HUES64 (cell line): ENCODE data around the gene MRPL32. TPM values are rescaled to one million over a fixed set of nuclear protein-coding genes. Genes with fewer than 3 reads are reported as not detected.
"Not testable (repeated sequence)": the region's sequence is repeated elsewhere in the genome, so short reads cannot be mapped to it uniquely, and the experiment has no call there.

Source experiments
- H3K27ac ChIP-seq: 2 replicates; pipeline ENCODE4 v1.7.0; 2013; ENCODE audit warnings: low read depth, low read length, inconsistent platforms
- H3K27me3 ChIP-seq: 2 replicates; pipeline ENCODE4 v1.6.1; 2013; ENCODE audit warnings: mild to moderate bottlenecking, low read length; ENCODE audit not compliant: insufficient read depth
- H3K36me3 ChIP-seq: 2 replicates; pipeline ENCODE4 v1.6.1; 2013; ENCODE audit warnings: mild to moderate bottlenecking, low read length; ENCODE audit not compliant: insufficient read depth
- H3K4me1 ChIP-seq: 2 replicates; pipeline ENCODE4 v1.6.1; 2013; ENCODE audit warnings: mild to moderate bottlenecking, low read length, moderate library complexity; ENCODE audit not compliant: insufficient read depth
- H3K4me3 ChIP-seq: 2 replicates; pipeline ENCODE4 v1.5.1; 2013; ENCODE audit warnings: mild to moderate bottlenecking, low read length, moderate library complexity
- H3K9ac ChIP-seq: 2 replicates; pipeline ENCODE4 v1.6.1; 2013; ENCODE audit warnings: mild to moderate bottlenecking, low read depth, low read length
- H3K9me3 ChIP-seq: 2 replicates; pipeline ENCODE4 v1.6.1; 2013; ENCODE audit warnings: low read depth, low read length; ENCODE audit not compliant: insufficient read depth
- WGBS: fragments of 150-250, 120-280 bp; methylation state at CpG from one replicate; pipeline ENCODE4 v1.1.7; 2013; ENCODE audit warnings: missing lambda C conversion rate; 5-methylcytosine and 5-hydroxymethylcytosine counted together
- polyA plus RNA-seq, 2 experiments: library from polyadenylated mRNA; stranded (reverse); fragments of 50-300 nt; gene quantifications; one replicate each; pipeline ENCODE4 v1.2.3, GENCODE V29; 2013

Gene MRPL32
- polyA plus RNA-seq (2013, experiment 1 of 2) = 92.5 TPM
- polyA plus RNA-seq (2013, experiment 2 of 2) = 83.1 TPM

DNA sequence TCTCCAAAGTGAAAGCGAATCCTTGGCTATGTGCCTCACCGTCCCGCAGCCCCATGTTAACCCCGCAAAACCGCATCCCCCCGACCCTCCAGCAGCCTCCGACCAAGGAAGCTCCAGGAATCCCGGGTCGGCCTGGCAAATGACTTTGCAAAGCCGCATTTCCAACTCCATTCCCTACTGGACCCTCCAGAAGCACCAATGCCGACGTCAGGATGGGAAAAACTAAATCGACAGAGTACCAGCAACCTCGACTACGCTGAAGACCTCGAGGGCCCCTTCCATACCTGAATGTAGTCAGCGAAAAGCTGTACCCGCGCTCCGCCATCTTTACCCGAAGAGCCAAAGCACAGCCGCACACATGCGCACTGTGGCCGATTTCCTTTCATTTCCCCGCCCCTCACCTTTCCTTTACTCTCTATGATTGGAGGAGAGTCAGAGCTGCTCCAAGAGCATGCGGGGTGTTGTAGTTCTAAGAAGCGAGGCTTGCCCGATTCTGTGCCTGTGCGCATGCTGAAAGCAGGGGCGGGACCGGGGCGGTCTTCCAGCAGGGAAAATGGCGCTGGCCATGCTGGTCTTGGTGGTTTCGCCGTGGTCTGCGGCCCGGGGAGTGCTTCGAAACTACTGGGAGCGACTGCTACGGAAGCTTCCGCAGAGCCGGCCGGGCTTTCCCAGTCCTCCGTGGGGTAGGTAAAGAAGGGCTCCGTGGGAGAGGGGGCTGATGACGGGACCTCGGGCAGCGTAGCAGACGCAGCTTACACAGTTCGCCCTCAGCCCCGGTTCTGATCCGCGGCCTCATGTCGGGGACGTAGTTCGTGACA is at the start of gene MRPL32, which contains the start of gene PSMA2:
Gene MRPL32, plus strand, starts transcription at position 543 of the 818 bp plus-strand sequence. Its CDS starts 11 bp downstream, at position 554.
Gene PSMA2, minus strand, starts transcription at position 341 of the 818 bp plus-strand sequence. Its CDS starts 16 bp downstream, at position 325.
- Histone ChIP-seq H3K9ac (peak within 1 kb of the TSS; percentile 97), H3K27ac (peak within 1 kb of the TSS; percentile 79), H3K9me3 (no peaks in the 10 kb centered on the region), H3K4me1 (peaks cover 7% of the 10 kb centered on the region; the same call in 1 of the 2 replicates), H3K27me3 (no peaks in the 10 kb centered on the region), H3K4me3 (peak within 1 kb of the TSS; percentile 97), H3K36me3 (peaks cover 40% of the 10 kb centered on the region)
- WGBS = under 1% methylated on average over 56 of the region's 56 CpGs

DNA sequence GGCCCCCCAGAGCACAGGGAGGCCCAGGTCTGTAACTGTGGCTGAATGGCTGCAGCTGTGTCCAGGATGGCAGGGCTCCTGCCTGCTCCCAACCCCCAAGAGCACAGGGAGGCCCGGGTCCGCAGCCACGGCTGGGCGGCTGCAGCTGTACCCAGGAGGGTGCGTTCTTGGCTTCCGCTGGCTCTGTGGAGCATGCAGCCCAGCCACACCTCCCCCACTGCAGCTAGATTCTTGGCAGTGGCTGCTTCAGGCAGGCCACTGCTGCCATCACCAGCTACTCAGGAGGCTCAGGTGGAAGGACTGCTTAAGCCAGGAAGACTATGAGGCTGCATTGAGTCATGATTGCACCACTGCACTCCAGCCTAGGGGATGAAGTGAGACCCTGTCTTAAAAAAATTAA is 48.2 kb upstream of the MRPL32 start:
- Histone ChIP-seq H3K9ac (no peak overlapping the region), H3K36me3 (no peaks in the 10 kb centered on the region), H3K9me3 (0 out of 2 replicates have a peak, but pooled peaks cover 3% of the 10 kb centered on the region), H3K4me1 (peaks cover 27% of the 10 kb centered on the region), H3K27me3 (no peaks in the 10 kb centered on the region), H3K4me3 (no peak overlapping the region), H3K27ac (no peak overlapping the region)
- WGBS = 80% methylated on average over 6 of the region's 6 CpGs

DNA sequence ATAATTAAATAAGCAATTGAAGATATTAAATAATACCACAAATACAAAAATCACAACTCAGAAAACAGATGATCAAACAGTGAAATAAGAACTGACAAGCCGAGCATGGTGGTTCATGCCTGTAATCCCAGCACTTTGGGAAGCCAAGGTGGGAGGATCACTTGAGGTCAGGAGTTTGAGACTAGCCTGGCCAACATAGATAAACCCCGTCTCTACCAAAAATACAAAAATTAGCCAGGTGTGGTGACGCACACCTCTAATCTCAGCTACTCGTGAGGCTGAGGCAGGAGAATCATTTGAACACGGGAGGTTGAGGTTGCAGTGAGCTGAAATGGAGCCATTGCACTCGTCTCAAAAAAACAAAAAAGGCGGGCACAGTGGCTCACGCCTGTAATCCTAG is 47.0 kb upstream of the MRPL32 start:
- 94% methylated on average over 8 of the region's 8 CpGs for WGBS
- peaks cover 34% of the 10 kb centered on the region for H3K4me1 ChIP-seq
- not testable (repeated sequence) for H3K9ac ChIP-seq, H3K27me3 ChIP-seq, H3K9me3 ChIP-seq, H3K27ac ChIP-seq, H3K4me3 ChIP-seq, H3K36me3 ChIP-seq

DNA sequence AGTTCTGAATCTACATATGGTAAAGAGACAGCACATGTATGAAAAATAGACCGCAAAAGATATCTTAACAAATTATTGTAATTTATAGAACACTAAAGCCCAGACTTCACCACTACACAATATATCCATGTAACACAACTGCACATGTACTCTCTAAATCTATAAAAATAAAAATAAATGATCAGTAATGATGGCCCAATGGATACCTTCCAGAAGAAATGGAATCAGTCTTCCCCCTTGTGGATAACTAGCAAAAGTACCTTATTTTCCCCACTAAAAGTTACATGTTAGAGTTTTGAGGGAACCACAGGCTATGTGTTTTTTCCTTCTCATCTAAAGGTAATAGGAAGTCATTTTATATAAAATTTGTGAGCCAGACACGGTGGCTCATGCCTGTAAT is 46.0 kb upstream of the MRPL32 start:
- Histone ChIP-seq H3K4me3 (no peak overlapping the region), H3K9ac (no peak overlapping the region), H3K36me3 (no peaks in the 10 kb centered on the region), H3K27ac (no peak overlapping the region), H3K4me1 (peaks cover 26% of the 10 kb centered on the region), H3K27me3 (no peaks in the 10 kb centered on the region), H3K9me3 (no peaks in the 10 kb centered on the region)
- 93% methylated on average over 2 of the region's 2 CpGs for WGBS

DNA sequence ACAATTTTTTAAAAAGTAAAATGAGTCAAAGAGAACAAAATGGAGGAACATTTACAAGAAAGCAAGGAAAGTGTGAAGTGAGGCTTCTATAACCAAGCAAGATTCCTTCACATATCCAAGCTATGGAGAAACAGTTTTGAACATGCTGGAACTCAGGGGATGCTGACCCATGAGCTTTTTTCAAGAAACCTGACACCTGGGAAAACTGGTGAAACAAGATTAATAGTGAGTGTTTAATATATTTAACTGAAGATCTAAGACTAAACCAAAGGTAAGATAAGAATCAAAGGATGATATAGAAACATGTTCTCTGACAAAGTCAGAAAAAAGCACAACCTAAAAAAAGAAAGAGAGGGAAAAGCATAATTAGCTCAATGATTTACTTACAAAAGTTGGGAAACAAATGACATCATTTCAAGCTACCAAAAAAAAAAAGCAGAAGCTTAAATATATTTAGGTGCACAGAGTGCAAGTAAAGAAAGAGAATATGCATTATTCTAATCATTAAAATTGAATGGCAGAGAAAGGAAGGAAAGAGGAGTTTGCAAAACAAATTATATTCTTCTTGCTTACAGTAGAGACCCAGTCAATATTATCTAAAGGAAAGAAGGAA is 45.2 kb upstream of the MRPL32 start:
- no peaks in the 10 kb centered on the region for H3K36me3 ChIP-seq
- H3K9me3 ChIP-seq = no peaks in the 10 kb centered on the region
- peak overlapping the region; percentile 44; the same call in 1 of the 2 replicates for H3K9ac ChIP-seq
- peaks cover 24% of the 10 kb centered on the region for H3K4me1 ChIP-seq
- no peaks in the 10 kb centered on the region for H3K27me3 ChIP-seq
- no peak overlapping the region for H3K27ac ChIP-seq
- H3K4me3 ChIP-seq = peak overlapping the region; percentile 75

DNA sequence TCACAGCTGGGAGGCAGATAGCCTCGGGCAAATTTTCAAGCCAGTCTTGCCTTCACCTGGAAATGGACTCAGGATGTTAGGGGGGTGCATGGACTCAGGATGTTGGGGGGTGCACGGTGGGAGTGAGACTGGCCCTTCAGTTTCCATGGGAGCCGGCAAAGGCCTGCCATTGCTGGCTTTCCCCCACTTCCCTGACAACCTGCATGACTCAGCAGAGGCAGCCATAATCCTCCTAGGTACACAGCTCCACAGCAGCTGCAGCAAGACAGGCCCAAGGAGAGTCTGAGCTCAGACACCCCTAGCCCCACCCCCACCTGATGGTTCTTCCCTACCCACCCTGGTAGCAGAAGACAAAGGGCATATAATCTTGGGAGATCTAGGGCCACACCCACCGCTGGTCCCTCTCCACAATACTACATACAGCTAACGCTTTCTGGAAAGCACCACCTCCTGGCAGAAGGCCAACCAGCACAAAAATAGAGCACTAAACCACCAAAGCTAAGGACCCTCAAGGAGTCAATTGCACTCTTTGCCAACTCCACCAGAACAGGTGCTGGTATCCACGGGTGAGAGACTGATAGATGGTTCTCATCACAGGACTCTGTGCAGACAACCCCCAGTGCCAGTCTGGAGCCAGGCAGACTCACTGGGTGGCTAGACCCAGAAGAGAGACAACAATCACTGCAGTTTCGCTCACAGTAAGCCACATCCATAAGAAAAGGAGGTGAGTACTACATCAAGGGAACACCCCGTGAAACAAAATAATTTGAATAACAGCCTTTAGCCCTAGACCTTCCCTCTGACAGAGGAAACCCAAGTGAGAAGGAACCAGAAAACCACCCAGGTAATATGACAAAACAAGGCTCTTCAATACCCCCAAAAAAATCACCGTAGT is 38.6 kb upstream of the MRPL32 start:
- no peaks in the 10 kb centered on the region for H3K36me3 ChIP-seq
- no peaks in the 10 kb centered on the region for H3K9me3 ChIP-seq
- H3K27ac ChIP-seq = peak overlapping the region; percentile 71; the same call in 1 of the 2 replicates
- H3K27me3 ChIP-seq = no peaks in the 10 kb centered on the region
- H3K4me3 ChIP-seq = no peak overlapping the region
- peak overlapping the region; percentile 12; the same call in 1 of the 2 replicates for H3K9ac ChIP-seq
- peaks cover 14% of the 10 kb centered on the region for H3K4me1 ChIP-seq
- WGBS = 52% methylated on average over 8 of the region's 9 CpGs

DNA sequence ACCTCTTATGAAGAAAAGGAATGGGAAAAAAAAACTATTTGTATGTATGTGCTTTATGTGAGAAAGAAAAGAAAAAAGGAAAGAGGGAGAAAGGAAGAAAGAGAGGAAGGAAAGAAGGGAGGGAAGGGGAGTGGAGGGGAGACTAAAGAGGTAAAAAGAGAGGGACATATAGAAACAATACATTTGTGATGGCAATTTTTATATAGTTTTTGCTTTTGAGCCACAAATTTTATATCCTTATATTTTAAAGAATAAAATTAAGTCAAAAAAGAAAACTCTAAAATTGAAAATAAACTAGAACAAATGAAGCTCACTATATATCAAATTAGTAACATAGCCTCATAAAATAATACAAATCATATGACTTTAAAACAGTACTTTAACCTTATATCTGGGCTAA is 31.3 kb upstream of the MRPL32 start:
- Histone ChIP-seq H3K27ac (no peak overlapping the region), H3K4me1 (no peaks in the 10 kb centered on the region), H3K27me3 (no peaks in the 10 kb centered on the region), H3K9me3 (no peaks in the 10 kb centered on the region), H3K9ac (no peak overlapping the region), H3K36me3 (no peaks in the 10 kb centered on the region), H3K4me3 (no peak overlapping the region)

DNA sequence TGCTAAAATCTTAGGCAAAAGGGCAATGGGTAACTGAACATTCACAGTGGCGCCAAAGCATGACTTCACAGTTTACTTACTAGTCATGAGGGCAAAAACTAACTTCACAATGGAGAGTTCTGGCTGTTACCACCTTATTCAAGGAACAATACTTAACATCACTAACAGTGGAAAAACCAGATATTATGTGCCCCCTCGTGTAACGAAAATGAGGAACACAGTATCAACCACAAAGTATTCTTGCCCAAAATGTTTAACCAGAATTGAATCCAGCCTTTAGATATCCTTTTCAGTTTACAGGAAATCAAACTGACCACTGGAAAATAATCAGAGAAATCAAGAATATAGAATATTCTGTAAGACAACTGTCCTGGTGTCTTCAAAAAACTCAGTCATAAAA is 29.8 kb upstream of the MRPL32 start:
- WGBS = 64% methylated on average over 3 of the region's 3 CpGs
- Histone ChIP-seq H3K27me3 (no peaks in the 10 kb centered on the region), H3K36me3 (no peaks in the 10 kb centered on the region), H3K4me1 (no peaks in the 10 kb centered on the region), H3K9me3 (no peaks in the 10 kb centered on the region), H3K27ac (no peak overlapping the region), H3K9ac (no peak overlapping the region), H3K4me3 (no peak overlapping the region)

DNA sequence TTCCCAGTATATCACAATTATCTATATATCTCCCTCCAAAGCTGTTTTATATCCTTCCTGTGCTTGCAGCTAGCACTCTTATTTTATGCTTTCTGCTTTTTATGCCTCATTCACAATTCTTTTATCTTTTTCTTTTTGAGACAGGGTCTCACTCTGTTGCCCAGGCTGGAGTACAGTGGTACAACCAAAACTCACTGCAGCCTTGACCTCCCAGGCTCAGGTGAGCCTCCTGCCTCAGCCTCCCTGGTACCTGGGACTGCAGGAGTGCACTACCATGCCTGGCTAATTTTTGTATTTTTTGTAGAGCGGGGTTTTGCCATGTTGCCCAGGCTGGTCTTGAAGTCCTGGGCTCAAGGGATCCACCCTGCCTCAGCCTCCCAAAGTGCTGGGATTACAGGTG is 26.0 kb upstream of the MRPL32 start:
- WGBS = 89% methylated on average over 1 of the region's 1 CpG
- Histone ChIP-seq H3K27ac (no peak overlapping the region), H3K9ac (no peak overlapping the region), H3K36me3 (peaks cover 6% of the 10 kb centered on the region), H3K9me3 (no peaks in the 10 kb centered on the region), H3K27me3 (no peaks in the 10 kb centered on the region), H3K4me3 (no peak overlapping the region), H3K4me1 (peaks cover 8% of the 10 kb centered on the region; the same call in 1 of the 2 replicates)

DNA sequence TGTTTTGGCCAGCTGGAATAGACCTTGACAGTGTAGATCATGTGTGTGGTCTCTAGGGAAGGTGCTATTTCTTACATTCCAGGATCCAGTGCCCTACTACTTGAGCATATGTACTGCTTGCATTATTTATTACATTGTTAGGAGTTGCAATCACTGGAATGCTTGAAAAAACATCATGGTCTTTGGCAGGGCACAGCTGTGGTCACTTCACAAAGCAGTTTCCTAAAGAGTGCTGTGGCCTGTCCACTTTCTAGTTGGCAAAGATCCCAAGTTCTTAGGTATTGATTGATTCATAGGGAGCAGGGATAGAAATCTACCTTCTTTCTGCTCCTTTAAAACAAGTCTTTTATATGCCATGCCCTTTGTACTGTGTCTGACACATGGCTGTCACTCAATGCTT is 24.9 kb upstream of the MRPL32 start:
- Histone ChIP-seq H3K36me3 (peaks cover 6% of the 10 kb centered on the region), H3K4me3 (no peak overlapping the region), H3K4me1 (peaks cover 11% of the 10 kb centered on the region), H3K27me3 (no peaks in the 10 kb centered on the region), H3K9me3 (no peaks in the 10 kb centered on the region), H3K27ac (no peak overlapping the region), H3K9ac (no peak overlapping the region)

DNA sequence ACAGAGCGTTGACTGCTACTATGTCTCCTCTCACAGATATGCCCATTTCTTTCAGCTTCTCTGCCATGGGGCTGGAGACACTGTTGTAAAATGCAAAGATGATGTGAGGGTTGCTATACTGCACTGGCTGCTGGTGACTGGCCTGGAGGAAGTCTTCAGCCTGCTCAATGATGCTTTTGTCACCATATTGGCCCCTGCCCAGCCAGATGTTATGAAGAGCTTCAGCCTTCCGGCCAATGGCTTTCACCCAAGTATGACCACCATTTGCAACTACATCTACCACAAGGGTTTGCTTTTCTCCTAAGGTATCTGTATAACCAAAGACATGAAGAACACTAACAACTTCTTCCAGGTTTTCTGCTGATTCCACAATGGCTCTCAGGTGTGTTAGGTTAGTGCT is 21.9 kb upstream of the MRPL32 start:
- no peak overlapping the region for H3K4me3 ChIP-seq
- 95% methylated on average over 2 of the region's 2 CpGs for WGBS

More for the DNA sequence above, 21.9 kb upstream of the MRPL32 start:
- Histone ChIP-seq H3K27me3 (no peaks in the 10 kb centered on the region), H3K36me3 (peaks cover 17% of the 10 kb centered on the region), H3K4me1 (peaks cover 25% of the 10 kb centered on the region), H3K9me3 (no peaks in the 10 kb centered on the region), H3K9ac (no peak overlapping the region), H3K27ac (no peak overlapping the region)
